HG03521 (cell line): ENCODE data around the gene EIF4A2.

Experiments
- ATAC-seq: cut with Tn5 transposase; IDR thresholded peaks from one replicate; pipeline ENCODE4 v1.9.1; 2021; ENCODE audit warnings: mild to moderate bottlenecking, moderate library complexity; ENCODE audit not compliant: unreplicated experiment

The EIF4A2 gene

DNA sequence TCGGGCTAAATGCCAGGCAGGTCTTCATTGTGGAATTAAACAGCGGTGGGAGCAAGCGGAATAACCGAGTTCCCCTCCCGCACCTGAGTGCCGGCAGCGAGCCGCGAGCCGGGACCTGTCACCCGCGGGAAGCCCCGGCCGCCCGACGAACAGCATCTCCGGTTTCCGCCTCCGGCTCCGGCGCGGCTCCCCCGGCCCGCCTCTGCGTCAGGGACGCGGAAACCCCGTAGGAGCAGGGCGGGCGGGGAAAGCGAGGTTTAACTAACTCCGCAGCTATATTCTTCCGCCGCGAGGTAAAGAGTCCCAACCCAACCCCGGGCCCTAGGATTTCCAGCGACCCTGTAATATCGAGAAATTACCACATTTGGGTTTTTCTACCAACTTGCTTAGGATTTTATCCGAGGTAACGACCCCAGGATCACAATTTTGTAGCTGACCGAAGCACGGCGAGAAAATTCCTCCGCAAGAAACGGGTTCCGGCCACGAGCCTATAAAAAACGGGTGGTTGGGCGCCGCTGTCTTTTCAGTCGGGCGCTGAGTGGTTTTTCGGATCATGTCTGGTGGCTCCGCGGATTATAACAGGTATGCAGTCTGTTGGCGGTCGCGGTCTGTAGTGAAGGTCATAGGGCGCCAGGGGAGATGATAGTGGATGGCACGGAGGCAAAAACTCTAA, at the start of gene EIF4A2:
Gene EIF4A2 (plus strand): TSS at position 520 of the 673 bp plus-strand sequence. CDS start 34 bp downstream, at position 554.
- ATAC-seq = peak; percentile 69

DNA sequence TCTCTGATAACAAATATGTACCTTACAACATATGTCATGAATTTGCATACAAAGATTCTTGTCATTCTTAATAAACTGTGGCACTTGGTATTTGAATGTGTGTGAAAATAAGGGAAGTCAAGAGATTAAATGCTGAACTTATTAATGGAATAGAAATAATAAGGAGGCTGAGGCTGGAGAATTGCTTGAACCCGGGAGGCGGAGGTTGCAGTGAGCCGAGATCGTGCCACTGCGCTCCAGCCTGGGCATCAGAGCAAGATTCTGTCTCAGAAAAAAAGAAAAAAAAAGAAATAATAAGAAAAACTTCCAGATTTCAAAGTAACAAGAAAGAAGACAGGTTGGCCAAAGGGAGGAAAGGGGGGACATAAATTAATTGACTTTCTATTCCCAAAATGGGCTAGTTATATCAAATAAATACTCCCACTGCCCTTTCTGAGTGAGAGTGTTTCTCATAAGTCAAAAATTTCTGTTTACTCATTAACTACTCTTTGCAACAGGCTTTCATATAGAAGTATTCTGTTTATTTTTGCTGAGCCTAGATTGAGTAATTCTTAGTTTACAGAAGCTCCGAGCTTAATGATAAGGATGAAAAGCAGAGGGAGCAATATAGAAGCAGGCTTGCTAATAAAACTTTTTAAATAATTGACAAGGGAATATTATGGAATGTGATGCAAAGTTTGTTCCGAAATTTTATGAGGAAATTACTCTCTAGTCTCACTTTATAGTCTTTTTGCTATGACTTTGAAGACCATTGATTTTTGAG, 40.6 kb upstream of the EIF4A2 start:
- ATAC-seq = no peak

DNA sequence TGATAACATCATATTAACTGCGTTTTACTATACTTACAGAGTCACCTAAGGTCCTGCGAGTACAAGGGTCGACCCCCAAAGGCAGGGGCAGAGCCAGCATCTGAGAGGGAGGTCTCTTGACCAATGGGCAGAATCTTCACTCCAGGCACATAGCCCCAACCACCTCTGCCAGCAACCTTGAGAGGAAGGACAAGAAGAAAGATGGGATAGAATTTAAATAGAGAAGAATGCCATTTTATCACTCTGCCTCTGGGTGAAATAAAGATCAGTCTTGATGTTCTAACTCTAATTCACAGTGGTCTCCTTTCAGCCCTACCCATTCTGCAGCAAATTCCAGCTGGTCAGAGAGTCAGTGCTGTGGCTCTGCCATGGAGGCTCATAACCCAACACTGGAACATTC, 39.7 kb upstream of the EIF4A2 start:
- no peak for ATAC-seq

DNA sequence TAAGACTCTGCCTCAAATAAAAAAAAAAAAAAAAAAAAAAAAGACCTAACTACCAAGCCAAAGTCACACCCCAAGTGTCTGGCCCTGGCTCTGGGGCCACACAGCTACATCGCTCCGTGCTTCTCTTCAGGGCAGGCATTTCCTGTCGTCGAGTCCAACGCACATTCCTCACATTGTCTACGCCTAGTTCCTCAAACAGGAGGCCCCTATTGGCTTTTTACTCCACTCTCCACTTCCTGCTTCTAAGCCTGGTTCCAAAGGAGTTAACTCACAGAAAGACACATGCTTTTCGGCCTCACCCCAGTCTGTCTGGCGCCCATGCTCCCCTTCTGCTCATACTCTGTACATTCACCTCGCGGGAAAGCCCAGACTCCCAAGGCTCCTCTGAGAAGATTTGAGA, 37.4 kb upstream of the EIF4A2 start:
- no peak for ATAC-seq

GRCh38 chr3:186750316-186750715, 33.1 kb upstream of the EIF4A2 start:
- no peak for ATAC-seq

DNA sequence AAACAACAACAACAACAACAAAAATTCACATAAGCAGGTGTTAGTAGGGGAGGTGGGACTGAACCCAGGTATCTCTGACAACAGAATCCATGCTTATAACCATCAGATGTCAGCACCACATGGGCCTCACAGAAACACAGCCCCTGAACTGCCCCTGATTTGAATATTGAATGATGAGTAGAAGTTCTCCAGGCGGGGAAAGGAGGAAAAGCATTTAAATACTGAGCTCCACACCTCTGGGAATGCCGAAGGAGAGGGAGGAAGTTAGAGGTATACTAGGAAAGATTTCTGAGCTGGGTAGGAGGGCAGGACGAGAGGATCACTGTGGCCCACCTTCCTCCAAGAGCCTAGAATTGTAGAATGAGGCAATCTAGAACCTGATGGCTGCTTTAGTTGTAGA, 31.9 kb upstream of the EIF4A2 start:
- ATAC-seq = no peak

GRCh38 chr3:186754006-186754405, 29.4 kb upstream of the EIF4A2 start:
- ATAC-seq = no peak

DNA sequence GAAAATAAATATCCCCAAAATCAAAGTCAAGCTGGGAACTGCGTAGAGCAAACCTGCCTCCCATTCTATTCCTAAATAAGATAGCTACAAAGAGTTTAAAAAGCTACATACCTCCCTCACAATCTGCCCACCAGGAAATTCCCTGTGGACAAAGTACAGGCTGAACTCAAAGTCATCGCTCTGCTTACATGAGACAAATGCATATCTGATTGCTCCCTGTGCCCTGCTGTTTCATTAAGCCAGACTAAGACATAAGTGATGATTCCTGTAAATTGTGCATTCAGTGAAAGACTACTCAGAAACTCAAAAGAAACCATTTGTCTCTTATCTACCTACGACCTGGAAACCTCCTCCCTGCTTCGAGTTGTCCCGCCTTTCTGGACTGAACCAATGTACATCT, 28.5 kb upstream of the EIF4A2 start:
- ATAC-seq = no peak

- no peak for ATAC-seq
Measured at GRCh38 chr3:186757214-186757613, 26.2 kb upstream of the EIF4A2 start.

DNA sequence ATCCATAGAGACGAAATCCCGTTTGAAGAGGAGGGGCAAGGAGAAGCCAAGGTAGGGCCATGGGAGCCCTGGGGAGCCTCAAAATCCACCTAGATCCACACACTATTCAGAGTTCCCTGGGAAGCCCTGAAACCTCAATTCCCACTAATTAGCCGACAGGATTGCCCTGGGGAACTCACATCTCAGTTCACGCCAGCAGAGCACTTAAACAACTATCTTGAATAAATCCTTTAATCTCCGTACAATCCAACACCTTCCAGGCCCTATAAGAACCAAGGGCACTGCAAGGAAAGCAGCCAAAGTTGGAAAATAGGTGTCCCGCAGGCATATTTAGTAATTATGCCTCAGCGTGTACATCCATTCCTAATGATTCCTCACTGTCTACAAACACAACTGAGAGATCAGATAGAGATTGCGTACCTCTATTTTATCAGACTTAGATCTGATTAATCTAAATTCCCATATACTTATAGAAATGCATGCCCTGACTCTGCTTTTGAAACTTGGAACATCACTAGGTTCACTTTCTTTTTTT, 25.6 kb upstream of the EIF4A2 start:
- ATAC-seq = no peak

DNA sequence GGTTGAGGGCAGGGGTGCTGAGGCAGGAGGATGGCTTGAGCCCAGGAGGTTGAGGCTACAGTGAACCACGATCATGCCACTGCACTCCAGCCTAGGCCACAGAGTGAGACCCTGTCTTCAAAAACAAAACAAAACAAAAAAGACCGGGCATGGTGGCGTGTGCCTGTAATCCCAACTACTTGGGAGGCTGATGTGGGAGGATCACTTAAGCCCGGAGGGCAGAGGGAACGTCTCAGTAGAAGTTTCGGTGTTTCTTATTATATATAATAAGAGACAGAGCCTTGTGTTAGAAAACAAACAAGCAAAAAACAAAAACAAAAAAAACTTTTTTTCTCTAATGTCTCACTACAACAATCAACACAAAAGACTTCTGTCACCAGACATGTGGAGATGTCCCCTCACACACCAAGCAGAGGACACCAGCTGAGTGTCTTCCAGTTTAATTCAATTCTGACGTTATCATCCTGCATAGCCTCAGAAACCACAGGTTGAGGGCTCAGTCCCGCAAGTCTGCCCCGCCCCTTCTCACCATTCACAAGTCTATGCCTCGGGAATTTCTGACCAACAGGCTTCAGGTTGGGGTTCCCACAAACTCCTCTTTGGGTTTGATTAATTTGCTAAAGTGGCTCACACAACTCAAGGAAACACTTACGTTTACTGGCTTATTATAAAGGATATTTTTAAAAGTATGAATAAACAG, 24.0 kb upstream of the EIF4A2 start:
- no peak for ATAC-seq

GRCh38 chr3:186760141-186760833, 23.1 kb upstream of the EIF4A2 start:
- ATAC-seq = no peak

DNA sequence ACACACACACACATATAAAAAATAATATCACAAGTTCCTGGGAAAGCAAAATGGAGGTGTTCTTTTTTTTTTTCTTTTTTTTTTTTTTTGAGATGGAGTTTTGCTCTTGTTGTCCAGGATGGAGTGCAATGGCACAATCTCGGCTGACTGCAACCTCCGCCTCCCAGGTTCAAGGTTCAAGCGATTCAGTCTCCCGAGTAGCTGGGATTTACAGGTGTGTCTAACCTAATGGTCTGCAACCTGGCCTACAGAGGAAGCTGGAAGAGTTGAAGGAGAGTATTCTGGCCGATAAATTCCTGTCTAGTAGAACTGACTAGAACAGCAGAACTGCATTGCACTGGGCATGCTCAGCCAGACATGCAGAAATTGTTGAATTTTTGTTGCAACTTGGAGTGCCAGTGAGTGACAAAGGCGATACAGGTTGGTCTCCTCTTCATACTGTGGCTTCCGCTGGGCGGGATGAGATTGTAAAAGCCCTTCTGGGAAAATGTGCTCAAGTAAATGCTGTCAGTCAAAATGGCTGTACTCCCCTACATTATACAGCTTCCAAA, 22.4 kb upstream of the EIF4A2 start:
- no peak for ATAC-seq

DNA sequence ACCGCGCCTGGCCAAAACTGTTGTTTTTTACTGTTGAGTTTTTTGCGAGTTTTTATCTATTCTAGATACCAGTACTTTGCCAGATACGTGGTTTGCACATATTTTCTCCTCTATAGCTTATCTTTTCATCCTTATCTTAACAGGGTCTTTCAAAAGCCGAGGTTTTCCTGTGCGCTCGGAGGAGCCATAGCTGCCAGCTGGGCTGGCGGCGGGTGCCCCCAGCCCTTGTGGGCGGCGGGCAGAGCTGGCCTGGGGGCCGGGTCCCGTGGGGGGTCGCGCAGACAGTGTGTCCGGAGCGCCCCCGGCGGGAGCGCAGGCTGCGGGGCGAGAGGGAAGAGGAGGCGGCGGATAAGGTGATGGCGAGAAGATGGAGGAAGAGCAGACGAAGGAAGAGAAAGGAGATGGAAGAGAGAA, 11.1 kb upstream of the EIF4A2 start:
- peak; percentile 10 for ATAC-seq

DNA sequence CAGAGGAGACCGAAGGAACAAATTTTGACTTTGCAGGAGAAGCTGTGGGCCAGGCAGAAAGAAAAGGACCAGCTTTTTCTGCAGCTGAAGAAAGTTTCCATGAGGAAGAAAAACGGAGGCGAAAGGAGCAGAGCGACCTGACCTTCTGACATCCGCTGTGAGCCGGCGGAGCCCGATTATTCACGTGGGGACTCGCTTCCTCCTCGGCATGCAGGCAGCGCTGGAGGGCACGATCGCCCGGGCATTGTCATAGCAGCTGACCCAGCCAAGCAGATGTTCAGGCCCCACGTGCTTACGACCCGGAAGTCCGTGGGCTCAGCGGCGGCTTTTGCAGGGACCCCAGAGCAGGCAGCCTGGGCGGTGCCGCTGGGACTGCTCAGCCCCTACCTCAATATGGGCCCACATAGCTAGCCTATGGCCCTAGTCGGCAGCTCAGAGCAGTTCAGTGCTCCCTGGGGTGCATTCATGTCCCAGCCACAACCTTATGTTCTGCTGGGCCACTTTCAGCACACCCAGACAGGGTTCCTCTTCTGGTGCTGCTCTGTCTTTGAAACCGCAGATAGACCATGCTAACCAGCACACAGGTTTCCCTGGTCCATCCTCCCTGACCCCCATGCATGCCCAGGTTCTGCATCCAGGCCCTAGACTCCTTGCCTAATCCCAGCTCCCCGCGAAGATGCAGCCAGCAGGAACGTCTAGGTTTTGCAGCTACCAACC, 10.5 kb upstream of the EIF4A2 start:
- peak; percentile 91 for ATAC-seq

GRCh38 chr3:186775999-186776398, 7.4 kb upstream of the EIF4A2 start:
- no peak for ATAC-seq

GRCh38 chr3:186779204-186779603, 4.2 kb upstream of the EIF4A2 start:
- no peak for ATAC-seq

- ATAC-seq = peak; percentile 10
Measured at GRCh38 chr3:186782542-186783057, 777 bp upstream of the EIF4A2 start.

DNA sequence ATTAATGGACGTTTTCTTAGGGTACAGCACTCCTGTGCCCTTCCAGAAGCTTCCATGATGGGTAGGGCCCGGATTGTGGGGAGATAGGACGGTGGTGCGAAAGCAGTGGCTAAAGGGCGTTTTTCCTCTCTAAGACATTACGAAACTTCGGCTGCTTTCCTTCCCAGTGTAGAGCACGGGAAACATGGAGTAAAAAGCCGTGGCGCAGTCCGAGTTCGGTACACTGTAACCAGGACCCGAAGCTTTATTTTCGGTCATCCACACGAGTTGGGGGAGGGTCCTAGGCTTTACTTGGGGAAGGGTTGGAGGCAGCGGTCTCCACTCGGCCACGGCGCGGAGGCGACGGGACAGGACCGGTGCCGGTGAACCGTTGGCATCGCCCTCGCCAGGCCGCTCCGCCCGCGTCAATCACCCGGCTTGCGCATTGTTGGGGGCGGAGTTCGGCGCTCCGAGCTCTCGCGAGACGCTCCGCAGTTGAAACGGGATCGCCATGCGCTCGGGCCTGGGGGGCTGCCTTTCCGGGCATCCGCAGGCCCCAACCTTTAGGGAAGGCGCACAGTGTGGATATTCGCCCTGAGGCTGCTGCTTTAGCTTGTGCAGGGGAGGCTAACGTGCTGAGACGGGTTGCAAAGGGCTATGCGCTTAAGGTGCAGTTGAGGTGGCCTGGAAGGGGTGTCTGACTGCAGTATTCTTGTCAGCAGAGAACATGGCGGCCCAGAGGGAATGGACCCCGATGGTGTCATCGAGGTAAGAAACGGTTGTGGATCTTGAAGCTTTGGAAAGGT, 546 bp downstream of the EIF4A2 start:
- peak; percentile 49 for ATAC-seq
